Type B pancreatic cell (in vitro differentiated cells): ENCODE results near the gene PARD6B. TPM values are rescaled to one million over a fixed set of nuclear protein-coding genes. Genes with fewer than 3 reads are reported as not detected.

ENCODE experiments used
- DNase-seq: peaks from one replicate; pipeline ENCODE4 v3.0.0; 2021; ENCODE audit warnings: mixed read lengths; ENCODE audit not compliant: unreplicated experiment; ENCODE audit errors: extremely low spot score
- H3K27ac Mint-ChIP-seq: 2 replicates; pipeline ENCODE4 v1.8.0; 2021; ENCODE audit warnings: mild to moderate bottlenecking, mixed read lengths
- H3K27me3 Mint-ChIP-seq: 2 replicates; pipeline ENCODE4 v1.8.0; 2021; ENCODE audit warnings: mixed read lengths
- H3K36me3 Mint-ChIP-seq: 2 replicates; pipeline ENCODE4 v1.8.0; 2021; ENCODE audit warnings: mixed read lengths
- H3K4me1 Mint-ChIP-seq: one replicate; pipeline ENCODE4 v1.8.0; 2021; ENCODE audit warnings: mixed read lengths; ENCODE audit not compliant: unreplicated experiment
- H3K4me3 Mint-ChIP-seq: 2 replicates; pipeline ENCODE4 v1.8.0; 2021; ENCODE audit warnings: mild to moderate bottlenecking, mixed read lengths
- H3K9me3 Mint-ChIP-seq: 2 replicates; pipeline ENCODE4 v1.8.0; 2021; ENCODE audit warnings: mixed read lengths
- CTCF ChIP-seq: fragments of 200-600 bp; sonication (generic); conservative IDR thresholded peaks from 2 replicates; pipeline ENCODE4 v1.5.0; 2021; ENCODE audit warnings: antibody characterized with exemption, mild to moderate bottlenecking
- long read RNA-seq: library from polyadenylated mRNA; unstranded; transcript quantifications from one replicate; pipeline ENCODE4 v2.0.0, GENCODE V29; 2020
- total RNA-seq: library from RNA; stranded (reverse); gene quantifications from 2 replicates; pipeline ENCODE4 v1.2.1, GENCODE V29; 2021; ENCODE audit warnings: low replicate concordance

Gene PARD6B
- total RNA-seq = 27.7 and 50.0 TPM in 2 replicates
- long read RNA-seq, partial matches to known transcripts = 2 of 7 reads
- long read RNA-seq, other reads (novel, unspliced or antisense) = 5 of 7 reads

GRCh38 chr20:50731055-50731929, at the start of gene PARD6B:
Gene PARD6B (plus strand): TSS chr20:50731580. CDS start chr20:50731787, 207 bp downstream.
- H3K4me1 Mint-ChIP-seq = peaks cover 42% of the 10 kb centered on the region
- TF ChIP-seq CTCF = no peak
- peak; percentile 99 for DNase-seq
- H3K27me3 Mint-ChIP-seq = peaks cover 8% of the 10 kb centered on the region
- H3K9me3 Mint-ChIP-seq = no peaks in the 10 kb centered on the region
- peak within 1 kb of the TSS; percentile 97 for H3K27ac Mint-ChIP-seq
- peaks cover 9% of the 10 kb centered on the region for H3K36me3 Mint-ChIP-seq
- peak within 1 kb of the TSS; percentile 93 for H3K4me3 Mint-ChIP-seq

GRCh38 chr20:50682065-50682464, 49.3 kb upstream of the PARD6B start:
- H3K4me3 Mint-ChIP-seq = no peak overlapping the region
- peaks cover 18% of the 10 kb centered on the region for H3K4me1 Mint-ChIP-seq
- peaks cover 4% of the 10 kb centered on the region for H3K27me3 Mint-ChIP-seq
- H3K27ac Mint-ChIP-seq = no peak overlapping the region
- TF ChIP-seq CTCF = no peak
- no peaks in the 10 kb centered on the region for H3K36me3 Mint-ChIP-seq
- DNase-seq = no peak
- no peaks in the 10 kb centered on the region for H3K9me3 Mint-ChIP-seq

DNA sequence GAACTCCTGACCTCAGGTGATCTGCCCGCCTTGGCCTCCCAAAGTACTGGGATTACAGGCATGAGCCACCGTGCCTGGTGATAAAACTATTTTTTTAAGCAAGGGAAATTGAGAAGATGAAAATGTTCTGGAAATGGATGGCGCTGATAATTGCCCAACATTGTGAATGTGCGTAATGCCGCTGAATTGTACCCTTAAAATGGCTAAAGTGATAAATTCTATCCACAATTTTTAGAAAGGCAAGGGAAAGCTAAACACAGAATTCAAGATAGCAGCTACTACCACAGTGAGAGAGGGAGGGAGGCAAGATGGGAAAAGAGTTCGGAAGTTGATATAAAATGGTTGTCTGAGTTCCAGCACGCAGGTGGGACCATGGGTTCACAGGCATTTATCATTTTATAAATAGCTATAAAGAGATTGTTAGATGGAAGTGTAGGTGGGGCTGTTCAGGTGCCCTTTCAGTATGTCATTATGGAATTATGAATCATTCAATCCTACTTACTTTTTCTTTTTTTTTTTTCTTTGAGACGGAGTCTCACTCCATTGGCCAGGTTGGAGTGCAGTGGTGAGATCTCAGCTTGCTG, 48.3 kb upstream of the PARD6B start:
- Mint-ChIP-seq H3K36me3 (no peaks in the 10 kb centered on the region), H3K9me3 (no peaks in the 10 kb centered on the region), H3K4me3 (no peak overlapping the region), H3K27me3 (peaks cover 4% of the 10 kb centered on the region), H3K27ac (no peak overlapping the region), H3K4me1 (peaks cover 21% of the 10 kb centered on the region)
- TF ChIP-seq CTCF = no peak
- DNase-seq = no peak

DNA sequence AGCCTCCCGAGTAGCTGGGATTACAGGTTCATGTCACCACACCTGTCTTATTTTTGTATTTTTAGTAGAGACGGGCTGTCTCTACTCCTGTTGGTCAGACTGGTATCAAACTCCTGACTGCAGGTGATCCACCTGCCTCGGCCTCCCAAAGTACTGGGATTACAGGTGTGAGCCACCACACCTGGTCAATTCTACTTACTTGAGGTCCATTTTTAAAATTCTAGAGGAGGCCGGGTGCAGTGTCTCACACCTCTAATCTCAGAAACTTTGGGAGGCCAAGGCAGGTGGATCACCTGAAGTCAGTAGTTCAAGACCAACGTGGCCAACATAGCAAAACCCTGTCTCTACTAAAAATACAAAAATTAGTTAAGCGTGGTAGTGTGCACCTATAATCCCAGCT, 47.8 kb upstream of the PARD6B start:
- peaks cover 6% of the 10 kb centered on the region for H3K27me3 Mint-ChIP-seq
- no peaks in the 10 kb centered on the region for H3K36me3 Mint-ChIP-seq
- no peak for TF ChIP-seq CTCF
- no peak for DNase-seq
- H3K4me3 Mint-ChIP-seq = no peak overlapping the region
- no peak overlapping the region for H3K27ac Mint-ChIP-seq
- H3K4me1 Mint-ChIP-seq = peaks cover 17% of the 10 kb centered on the region
- no peaks in the 10 kb centered on the region for H3K9me3 Mint-ChIP-seq

- H3K4me3 Mint-ChIP-seq = no peak overlapping the region
- H3K27ac Mint-ChIP-seq = no peak overlapping the region
These were observed 44.6 kb upstream of the PARD6B start for GRCh38 chr20:50686821-50687220.

More at GRCh38 chr20:50686821-50687220, 44.6 kb upstream of the PARD6B start:
- no peak for TF ChIP-seq CTCF
- no peak for DNase-seq
- Mint-ChIP-seq H3K9me3 (no peaks in the 10 kb centered on the region), H3K27me3 (peaks cover 24% of the 10 kb centered on the region), H3K36me3 (no peaks in the 10 kb centered on the region), H3K4me1 (peaks cover 24% of the 10 kb centered on the region)
